Osteoblast (primary cell): ENCODE measurements around the gene CFAP141. TPM values are rescaled to one million over a fixed set of nuclear protein-coding genes. Genes with fewer than 3 reads are reported as not detected.

Source experiments
- DNase-seq: peaks from one replicate; pipeline ENCODE4 v3.0.0; 2011; ENCODE audit warnings: low spot score, mixed read lengths; ENCODE audit not compliant: insufficient read length; ENCODE audit errors: missing footprints
- H2AFZ ChIP-seq: 2 replicates; pipeline ENCODE4 v1.6.0; 2011; ENCODE audit warnings: mild to moderate bottlenecking, low read length
- H3K27ac ChIP-seq: 2 replicates; pipeline ENCODE4 v1.5.1; 2011; ENCODE audit warnings: mild to moderate bottlenecking, low read depth, low read length, moderate library complexity
- H3K27me3 ChIP-seq: 2 replicates; pipeline ENCODE4 v1.6.0; 2012; ENCODE audit warnings: mild to moderate bottlenecking, control low read depth, inconsistent platforms, low read length, moderate library complexity; ENCODE audit not compliant: insufficient read depth
- H3K36me3 ChIP-seq: 2 replicates; pipeline ENCODE4 v1.5.1; 2011; ENCODE audit warnings: mild to moderate bottlenecking, low read length, control low read depth, moderate library complexity; ENCODE audit not compliant: insufficient read depth
- H3K4me1 ChIP-seq: 2 replicates; pipeline ENCODE4 v1.5.1; 2011; ENCODE audit warnings: mild to moderate bottlenecking, low read length, control low read depth, moderate library complexity; ENCODE audit not compliant: insufficient read depth
- H3K4me2 ChIP-seq: 2 replicates; pipeline ENCODE4 v1.6.0; 2011; ENCODE audit warnings: mild to moderate bottlenecking, low read length; ENCODE audit not compliant: insufficient read depth
- H3K4me3 ChIP-seq: fragments of 200-600 bp; sonication (generic); 3 replicates; pipeline ENCODE4 v1.5.1; 2012; ENCODE audit warnings: mild to moderate bottlenecking, low read length, inconsistent platforms; ENCODE audit not compliant: insufficient read depth
- H3K79me2 ChIP-seq: 2 replicates; pipeline ENCODE4 v1.6.0; 2012; ENCODE audit warnings: mild to moderate bottlenecking, low read length, control low read depth, inconsistent platforms; ENCODE audit not compliant: insufficient read depth
- H3K9me3 ChIP-seq: 2 replicates; pipeline ENCODE4 v1.5.1; 2011; ENCODE audit warnings: low read depth, low read length, control low read depth
- H4K20me1 ChIP-seq: 2 replicates; pipeline ENCODE4 v1.6.0; 2012; ENCODE audit warnings: mild to moderate bottlenecking, low read length, control low read depth; ENCODE audit not compliant: insufficient read depth
- CTCF ChIP-seq: IDR thresholded peaks from 2 replicates; pipeline ENCODE4 v1.5.1; 2011; ENCODE audit warnings: mild to moderate bottlenecking, low read depth, low read length, moderate library complexity; ENCODE audit errors: extremely low read depth
- small RNA-seq: library from RNA; depleted of rRNA; stranded (forward); fragments of <200 nt; gene quantifications from one replicate; pipeline ENCODE3, GENCODE V24; 2012
- total RNA-seq: library from RNA; depleted of rRNA; stranded (reverse); fragments of >200 nt; gene quantifications from 2 replicates; pipeline ENCODE4 v1.2.3, GENCODE V29; 2012

Gene CFAP141
- total RNA-seq, 1 donor = not detected

GRCh38 chr1:154155251-154155650, 50.9 kb downstream of the CFAP141 start:
- Histone ChIP-seq H3K79me2 (peaks cover 20% of the 10 kb centered on the region), H3K27ac (peak overlapping the region; percentile 20), H3K4me3 (no peak overlapping the region), H4K20me1 (peaks cover 13% of the 10 kb centered on the region), H3K27me3 (no peaks in the 10 kb centered on the region), H2AFZ (no peak overlapping the region), H3K4me1 (peaks cover 8% of the 10 kb centered on the region), H3K4me2 (no peak overlapping the region), H3K36me3 (peaks cover 51% of the 10 kb centered on the region), H3K9me3 (no peaks in the 10 kb centered on the region)
- DNase-seq = peak; percentile 65
- TF ChIP-seq CTCF = no peak

- Histone ChIP-seq H3K4me2 (no peak within 1 kb of the TSS), H3K9me3 (no peaks in the 10 kb centered on the region), H3K79me2 (peaks cover 15% of the 10 kb centered on the region), H4K20me1 (peaks cover 10% of the 10 kb centered on the region), H3K4me1 (peaks cover 8% of the 10 kb centered on the region), H3K27ac (peak within 1 kb of the TSS; percentile 20), H2AFZ (no peak within 1 kb of the TSS), H3K27me3 (no peaks in the 10 kb centered on the region), H3K4me3 (no peak within 1 kb of the TSS), H3K36me3 (peaks cover 45% of the 10 kb centered on the region)
- TF ChIP-seq CTCF = no peak
- peak; percentile 32 for DNase-seq
These were observed 51.5 kb downstream of the CFAP141 start, which contains the start of gene NUP210L for GRCh38 chr1:154154534-154155191. Gene NUP210L, minus strand, starts transcription at chr1:154155073.

GRCh38 chr1:154154053-154154452, 52.1 kb downstream of the CFAP141 start:
- Histone ChIP-seq H3K27me3 (no peaks in the 10 kb centered on the region), H3K4me3 (no peak overlapping the region), H4K20me1 (peaks cover 9% of the 10 kb centered on the region), H3K79me2 (peaks cover 9% of the 10 kb centered on the region), H3K9me3 (no peaks in the 10 kb centered on the region), H3K4me1 (peaks cover 8% of the 10 kb centered on the region), H2AFZ (no peak overlapping the region), H3K27ac (no peak overlapping the region), H3K36me3 (peaks cover 39% of the 10 kb centered on the region), H3K4me2 (no peak overlapping the region)
- no peak for TF ChIP-seq CTCF
- DNase-seq = no peak

GRCh38 chr1:154151311-154151710, 54.8 kb downstream of the CFAP141 start:
- Histone ChIP-seq H3K9me3 (no peaks in the 10 kb centered on the region), H3K4me2 (no peak overlapping the region), H3K4me3 (no peak overlapping the region), H3K27me3 (no peaks in the 10 kb centered on the region), H2AFZ (no peak overlapping the region), H4K20me1 (no peaks in the 10 kb centered on the region), H3K27ac (no peak overlapping the region), H3K36me3 (peaks cover 13% of the 10 kb centered on the region), H3K79me2 (no peaks in the 10 kb centered on the region), H3K4me1 (peaks cover 8% of the 10 kb centered on the region)
- no peak for TF ChIP-seq CTCF
- peak; percentile 30 for DNase-seq

Small RNAs within 50 kb of the gene (small RNA-seq; reads per million reads assigned to genes)
- 2.5 reads per million, percentile 72 among the genes with 10 or more reads in this experiment for gene MIR190B

Other genes with a start within 250 kb of the CFAP141 start
- gene CRTC2, start 247.7 kb downstream of the CFAP141 start, total RNA-seq = 4.7 and 6.8 TPM in 2 replicates
- gene SLC39A1, start 242.8 kb downstream of the CFAP141 start, total RNA-seq = 96.3 and 99.0 TPM in 2 replicates
- gene CREB3L4, start 238.4 kb downstream of the CFAP141 start, total RNA-seq = 7.2 and 8.8 TPM in 2 replicates
- 146 and 162 TPM in 2 replicates for gene JTB, start 228.7 kb downstream of the CFAP141 start, total RNA-seq
- 72.0 and 78.4 TPM in 2 replicates for gene RAB13, start 220.0 kb downstream of the CFAP141 start, total RNA-seq
- 1,441 and 1,685 TPM in 2 replicates for gene RPS27, start 215.6 kb downstream of the CFAP141 start, total RNA-seq
- gene NUP210L, start 51.3 kb downstream of the CFAP141 start, total RNA-seq = under 0.01 TPM in 2 replicates
- 299 and 306 TPM in 2 replicates for gene TPM3, start 14.2 kb downstream of the CFAP141 start, total RNA-seq
- 88.3 and 98.1 TPM in 2 replicates for gene UBAP2L, start 14.6 kb upstream of the CFAP141 start, total RNA-seq
- gene HAX1, start 66.3 kb upstream of the CFAP141 start, total RNA-seq = 149 and 152 TPM in 2 replicates
- not detected in 2 replicates for gene AQP10, start 114.8 kb upstream of the CFAP141 start, total RNA-seq
- 146 and 162 TPM in 2 replicates for gene ATP8B2, start 119.2 kb upstream of the CFAP141 start, total RNA-seq
- 5.3 and 8.0 TPM in 2 replicates for gene IL6R, start 199.0 kb upstream of the CFAP141 start, total RNA-seq